Activated naive CD4-positive, alpha-beta T cell (primary cell): ENCODE data around the gene FSTL4.

Experiments
- DNase-seq, 4 experiments: peaks; one replicate each; lab custom pipeline; 2025; lab: John Stamatoyannopoulos, UW

FSTL4 gene

DNA sequence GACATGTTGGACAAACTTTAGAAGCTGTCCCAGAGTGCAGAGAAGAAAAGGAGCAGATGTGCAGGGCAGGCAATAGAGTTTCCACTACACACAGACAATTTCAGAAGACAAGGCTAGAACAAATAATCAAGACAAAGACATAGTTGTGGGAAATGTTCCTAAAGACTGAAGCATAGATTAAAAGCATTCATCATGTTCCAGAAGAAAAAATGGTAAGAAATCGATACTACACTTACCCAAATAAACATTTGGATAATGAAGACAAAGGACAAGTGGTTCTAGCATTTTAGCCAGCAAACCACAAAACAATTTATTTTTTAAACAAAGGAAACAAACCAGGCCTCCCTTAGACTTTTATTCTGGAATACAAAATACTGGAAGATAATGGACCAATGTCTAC, 97.9 kb downstream of the FSTL4 start:
- DNase-seq, result no peak

DNA sequence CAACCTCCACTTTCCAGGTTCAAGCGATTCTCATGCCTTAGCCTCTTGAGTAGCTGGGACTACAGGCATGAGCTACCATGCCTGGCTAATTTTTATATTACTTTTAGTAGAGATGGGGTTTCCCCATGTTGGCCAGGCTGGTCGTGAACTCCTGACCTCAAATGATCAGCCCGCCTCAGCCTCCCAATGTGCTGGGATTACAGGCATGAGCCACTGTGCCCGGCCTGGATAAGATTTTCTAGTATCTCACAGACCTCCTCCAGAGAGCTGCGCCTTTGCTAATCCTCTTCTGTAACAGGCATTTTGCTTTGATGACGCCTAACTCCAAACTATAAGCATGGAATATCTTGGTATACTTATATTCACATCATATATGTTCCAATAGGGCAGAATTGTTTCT, 99.4 kb downstream of the FSTL4 start:
- no peak for DNase-seq

DNA sequence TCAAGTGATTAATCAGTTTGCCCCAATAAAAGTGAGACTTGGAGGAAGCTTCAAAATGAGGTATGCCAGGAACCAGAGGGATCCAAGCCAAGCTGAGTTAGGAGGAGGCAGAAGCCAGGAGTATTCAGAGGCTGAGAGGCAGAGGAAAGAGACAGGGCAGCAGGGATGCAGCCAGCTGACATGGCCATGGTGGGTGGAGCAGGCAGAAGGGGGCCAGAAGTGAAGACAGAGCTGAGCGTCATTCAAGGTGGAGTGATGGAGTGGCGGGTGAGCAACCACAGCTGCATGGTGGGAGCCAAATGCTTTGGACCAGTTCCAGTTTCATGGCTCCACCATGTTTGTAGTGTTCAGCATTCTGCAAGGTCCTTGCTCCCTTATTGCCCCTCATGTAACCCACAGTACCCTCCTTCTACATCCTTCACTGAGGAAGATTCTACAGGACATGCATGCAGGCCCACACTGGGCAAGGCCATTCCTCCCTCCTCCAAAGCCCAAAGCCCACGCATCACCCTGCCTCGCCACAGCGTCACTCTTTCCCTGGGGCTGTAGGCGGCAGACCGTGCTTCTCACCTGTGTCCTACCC, 100.6 kb downstream of the FSTL4 start:
- DNase-seq, result no peak

DNA sequence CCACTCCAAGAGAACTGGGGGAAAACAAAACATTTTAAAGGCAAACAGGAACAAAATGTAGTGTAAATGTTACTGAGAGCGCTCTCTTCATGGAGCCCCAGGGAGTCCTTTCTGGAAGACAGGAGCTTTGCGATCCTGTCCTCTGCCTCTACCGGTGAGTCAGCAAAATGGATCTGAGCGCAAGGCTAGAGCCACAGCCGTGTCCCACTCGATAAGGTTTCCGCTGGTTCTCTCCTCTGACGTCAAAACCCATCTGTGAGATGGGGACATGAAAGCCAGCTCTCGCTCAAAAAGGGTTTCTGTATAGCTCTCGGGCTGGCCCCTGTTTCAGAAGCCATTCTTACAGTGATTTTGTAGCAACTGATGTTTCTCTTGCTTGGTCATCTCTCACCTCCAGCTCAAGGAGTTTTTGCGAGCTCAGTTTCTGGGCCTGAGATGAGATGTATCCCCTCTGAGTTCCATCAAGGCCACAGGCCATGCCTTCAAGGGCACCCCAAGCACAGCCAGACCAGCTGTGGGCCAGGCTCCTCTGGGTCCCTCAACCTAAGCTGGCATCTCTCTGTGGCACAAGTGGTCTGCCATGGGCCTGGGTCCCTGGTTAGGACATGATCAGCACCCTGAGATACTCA, 101.6 kb downstream of the FSTL4 start:
- no peak for DNase-seq

DNA sequence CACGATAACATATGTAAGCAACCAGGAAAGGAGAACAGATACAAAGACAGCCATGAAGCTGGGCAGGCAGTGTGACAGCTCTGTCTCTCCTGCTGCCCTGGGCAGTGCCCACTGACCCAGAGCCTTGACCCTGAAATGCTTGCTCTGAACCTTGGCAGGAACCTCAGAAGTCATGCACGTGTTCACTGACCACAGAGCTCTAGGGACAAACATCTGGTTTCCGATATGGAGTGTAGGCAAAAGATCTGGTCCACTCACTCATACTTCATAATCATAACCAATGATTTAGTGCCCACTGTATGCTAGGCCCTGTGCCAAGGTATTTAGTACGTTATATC, 102.6 kb downstream of the FSTL4 start:
- DNase-seq, result no peak

DNA sequence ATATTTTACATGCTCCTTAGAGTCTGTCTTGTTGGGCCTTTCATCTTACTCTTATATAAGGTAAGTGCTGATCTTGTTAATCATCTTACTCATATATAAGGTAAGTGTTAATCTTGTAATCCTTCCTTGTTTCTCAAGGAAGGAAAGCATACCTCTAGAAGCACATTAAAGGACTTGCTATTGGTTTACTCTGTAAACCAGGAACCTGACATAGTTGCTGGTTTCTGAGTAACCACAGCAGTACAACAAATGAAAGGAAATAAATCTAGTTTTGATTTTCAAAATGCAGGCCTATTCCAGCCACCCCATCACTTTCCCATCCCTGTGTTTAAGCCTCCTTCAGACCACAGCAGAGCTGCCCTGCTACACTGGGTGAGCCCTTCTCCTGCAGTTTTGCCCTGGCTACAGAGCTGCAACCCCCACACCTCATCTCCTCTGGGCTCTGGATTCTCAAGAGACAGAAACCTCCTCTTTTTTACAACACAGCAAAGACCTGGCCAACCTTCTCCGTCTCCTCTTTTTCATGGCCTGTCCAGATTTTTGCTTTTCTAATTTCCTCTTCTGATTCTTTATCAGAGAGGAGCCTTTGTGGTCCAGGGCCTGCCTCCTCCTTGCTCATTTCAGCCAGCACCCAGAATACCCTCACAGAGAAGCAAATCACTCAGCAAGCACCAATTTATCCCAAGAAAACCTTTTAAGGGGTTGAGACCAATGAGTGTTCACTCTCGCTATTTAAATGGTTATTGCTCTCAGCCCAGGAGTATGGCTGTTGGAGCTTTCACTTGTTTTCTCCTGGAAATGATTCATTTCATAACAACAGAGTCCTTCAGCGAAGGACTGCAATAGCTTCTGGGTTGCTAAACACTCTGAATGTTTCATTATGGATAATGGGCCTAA, 103.2 kb downstream of the FSTL4 start:
- DNase-seq, result no peak

DNA sequence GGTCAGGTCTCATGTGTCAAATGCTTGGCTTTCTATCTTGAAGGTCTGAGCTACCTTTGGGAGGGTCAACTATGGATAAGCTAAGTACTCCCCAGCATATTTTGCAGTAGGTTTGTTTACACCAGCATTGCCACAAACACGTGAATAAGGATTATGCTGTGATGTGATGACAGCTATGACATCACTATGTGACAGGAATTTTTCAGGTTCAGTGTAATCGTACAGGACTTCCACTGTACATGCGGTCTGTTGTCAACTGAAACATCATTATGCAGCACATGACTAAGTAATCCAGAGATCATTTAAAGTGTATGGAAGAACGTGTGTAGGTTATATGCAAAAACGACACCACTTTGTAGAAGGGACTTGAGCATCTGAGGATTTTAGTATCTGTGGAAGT, 104.0 kb downstream of the FSTL4 start:
- DNase-seq, result no peak

DNA sequence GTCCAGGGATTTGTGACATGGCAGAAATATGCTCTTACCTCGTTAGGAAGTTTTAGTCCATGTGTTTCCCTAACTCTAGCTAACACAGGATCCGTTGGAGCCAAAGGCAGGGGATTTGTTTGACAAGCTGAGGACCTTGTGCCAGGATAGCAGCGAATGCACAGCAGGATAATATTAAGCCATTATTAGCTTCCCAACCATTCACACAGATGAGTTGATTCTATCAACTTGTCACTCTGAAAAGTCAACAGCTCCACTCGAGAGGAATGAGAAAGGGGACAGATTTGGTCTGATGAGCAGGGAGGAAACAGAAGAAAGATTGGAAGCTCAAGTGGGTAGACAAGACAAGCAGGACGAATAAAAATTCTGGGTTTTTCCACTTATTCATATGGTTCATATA, 106.2 kb downstream of the FSTL4 start:
- no peak for DNase-seq

DNA sequence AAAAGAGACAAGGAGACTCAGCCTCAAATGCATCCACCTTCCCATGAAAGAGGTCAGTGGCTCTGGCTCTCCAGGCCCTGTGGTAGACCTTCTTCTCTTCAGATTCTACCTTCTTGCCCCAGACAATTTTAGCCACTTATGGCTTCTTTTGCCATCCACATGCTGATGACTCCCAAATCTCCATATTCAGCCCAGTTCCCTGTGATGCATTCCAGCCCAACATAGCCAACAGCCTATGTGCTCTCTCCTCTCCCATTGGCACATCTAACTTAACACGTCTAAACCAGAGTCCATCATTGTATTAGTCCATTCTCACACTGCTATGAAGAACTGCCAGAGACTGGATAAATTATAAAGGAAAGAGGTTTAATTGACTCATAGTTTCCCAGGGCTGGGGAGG, 108.8 kb downstream of the FSTL4 start:
- no peak for DNase-seq

DNA sequence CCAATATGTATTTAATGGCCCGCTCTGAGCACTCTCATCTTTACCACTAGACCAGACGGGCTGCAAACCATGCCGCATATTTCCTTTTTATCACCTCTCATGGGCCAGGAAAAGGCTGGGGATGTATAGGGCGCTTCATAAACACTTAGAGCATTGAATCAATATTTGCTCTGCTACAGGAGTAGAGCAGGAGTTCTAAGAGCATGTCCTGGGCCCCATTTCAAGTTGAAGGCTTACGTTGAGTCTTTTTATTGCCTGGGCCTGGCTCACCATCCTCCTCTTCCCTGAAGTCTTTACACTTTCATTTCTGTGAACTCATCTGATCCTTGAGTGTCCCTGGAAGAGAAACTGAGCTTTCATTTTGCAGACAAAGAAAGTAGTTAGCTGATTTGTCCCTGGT, 112.4 kb downstream of the FSTL4 start:
- DNase-seq, result no peak

DNA sequence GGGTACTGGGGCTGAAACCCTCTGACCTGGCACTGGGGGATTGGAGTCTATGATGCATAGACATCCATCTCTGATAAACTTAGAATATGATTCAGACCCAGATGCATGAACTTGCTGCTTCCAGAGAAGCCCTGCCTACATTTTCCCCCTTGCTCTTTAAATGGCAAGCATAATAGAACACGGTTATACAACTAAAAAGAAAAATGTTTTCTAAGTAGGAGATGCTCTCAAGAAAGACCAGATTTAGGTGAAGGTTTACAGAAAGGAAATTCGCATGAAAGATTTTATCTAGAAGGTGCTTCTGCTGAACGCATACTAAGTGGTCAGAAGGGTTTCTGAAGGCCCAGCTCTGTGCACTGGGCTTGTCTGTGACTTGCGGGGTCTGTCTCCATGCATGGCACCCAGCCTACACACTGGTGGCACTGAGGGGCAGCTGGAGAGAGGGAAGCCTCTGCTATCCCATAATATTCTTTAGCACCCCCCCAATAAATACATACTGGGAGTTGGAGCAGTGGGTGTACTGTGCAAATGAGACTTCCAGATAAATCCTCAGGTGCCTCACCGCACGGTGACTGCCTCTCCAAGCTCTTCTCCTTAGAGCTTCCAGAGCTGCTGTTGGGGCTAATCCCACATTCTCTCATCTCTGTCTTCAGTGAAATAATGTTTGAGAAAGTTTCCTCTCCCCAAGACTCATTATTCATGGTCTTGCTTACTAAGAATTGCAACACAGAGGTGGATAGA, 114.6 kb downstream of the FSTL4 start:
- DNase-seq, result no peak

DNA sequence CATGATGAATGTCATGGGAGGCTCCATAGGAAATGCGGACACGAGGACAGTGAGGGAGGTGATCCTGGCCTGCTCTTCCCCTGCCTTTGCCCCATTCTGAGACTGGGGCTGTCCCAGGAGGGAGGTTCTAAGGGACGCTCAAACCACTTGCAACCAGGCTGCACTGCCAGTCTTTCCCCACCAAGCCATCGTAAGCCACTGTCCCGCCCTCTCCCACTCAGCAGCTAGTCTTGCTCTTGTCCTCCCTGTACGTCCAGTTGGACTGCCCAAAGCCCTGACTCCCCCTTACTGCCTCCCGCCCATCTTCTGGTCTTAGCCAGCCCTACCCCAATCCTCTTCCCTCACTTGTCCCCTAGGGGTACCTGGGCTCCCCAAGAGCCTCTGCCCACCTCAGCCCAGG, 115.7 kb downstream of the FSTL4 start:
- DNase-seq, result no peak

DNA sequence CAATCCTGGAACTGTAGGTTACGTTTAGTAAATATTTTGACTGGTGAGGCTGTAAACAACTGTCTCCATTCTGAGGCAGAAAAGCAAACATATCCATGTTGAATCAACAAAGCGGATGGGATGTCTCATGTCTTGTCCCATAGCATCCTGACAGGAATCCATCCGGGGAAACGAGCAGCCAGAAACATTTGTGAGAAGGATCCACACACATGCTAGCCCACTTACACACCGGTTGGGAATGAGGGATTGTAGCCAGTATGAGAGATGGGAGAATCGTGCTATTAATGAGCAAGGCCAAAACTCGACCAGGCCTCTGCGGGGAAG, 117.5 kb downstream of the FSTL4 start:
- no peak for DNase-seq

DNA sequence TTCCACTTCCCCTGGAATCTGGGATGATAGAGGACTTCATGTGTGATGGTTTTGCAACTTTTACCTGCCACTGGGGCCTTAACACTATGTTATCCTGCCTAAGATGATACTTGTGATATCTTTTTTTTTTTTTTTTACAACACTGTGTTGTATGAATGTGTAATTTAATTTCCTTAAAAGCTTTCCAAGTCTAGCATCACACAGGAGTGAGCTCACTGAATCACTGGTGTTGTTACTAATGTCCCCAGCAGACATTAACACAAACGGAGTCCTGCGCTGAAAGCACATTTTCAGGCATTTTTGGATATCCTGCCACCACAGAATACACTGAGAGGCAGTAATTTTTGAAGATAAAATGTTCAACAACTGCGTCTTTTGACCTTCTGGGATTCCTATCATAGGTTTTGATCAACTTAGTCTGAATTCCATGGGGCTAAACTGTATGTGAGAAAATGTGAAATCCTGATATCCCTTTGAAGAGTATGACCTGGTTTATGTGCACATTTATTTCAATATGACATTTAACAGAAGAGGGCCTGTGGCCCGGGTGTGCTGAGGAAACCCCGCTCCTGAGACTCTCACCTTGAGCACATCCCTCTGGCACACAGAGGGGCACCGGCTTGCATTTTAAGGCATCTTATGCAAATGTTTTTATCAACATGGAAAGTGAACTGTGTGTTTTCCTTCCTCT, 118.0 kb downstream of the FSTL4 start:
- no peak for DNase-seq

DNA sequence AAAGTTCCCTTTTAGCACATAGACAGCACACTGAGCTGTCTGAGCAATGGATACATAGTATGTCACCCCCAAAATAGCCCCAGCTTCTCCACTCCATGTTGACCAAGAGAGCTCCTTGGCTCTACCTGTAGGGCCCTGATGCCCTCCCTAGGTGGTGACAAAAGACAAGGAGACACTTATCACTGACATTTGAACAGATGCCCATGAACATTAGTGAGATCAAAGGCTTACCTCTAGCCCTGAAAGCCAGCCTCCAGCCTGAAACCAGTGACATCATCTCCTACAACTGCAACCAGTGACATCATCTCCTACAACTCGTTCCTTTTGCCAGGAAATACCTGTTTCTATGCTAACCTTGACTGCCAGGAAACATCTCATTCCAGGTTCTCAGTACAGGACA, 122.7 kb downstream of the FSTL4 start:
- DNase-seq, result no peak

DNA sequence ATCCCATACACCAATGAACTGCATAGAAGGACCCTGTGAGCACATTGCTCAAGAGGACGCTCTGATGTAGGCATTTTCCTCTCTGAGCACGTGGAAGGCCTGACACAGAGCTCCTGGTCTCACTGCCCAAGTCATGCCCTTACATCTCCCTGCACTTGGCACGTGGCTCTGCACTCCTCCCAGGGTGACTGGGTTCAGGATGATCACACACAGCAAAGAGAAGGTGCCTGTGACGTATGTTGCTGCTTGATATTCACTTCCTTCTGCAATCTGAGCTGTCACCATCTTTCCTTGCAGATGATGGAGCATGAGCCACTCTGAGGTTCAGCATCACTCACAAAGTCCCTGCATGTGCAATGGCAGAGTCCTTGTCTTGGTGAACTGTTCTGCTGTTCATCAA, 125.2 kb downstream of the FSTL4 start:
- DNase-seq, result no peak

DNA sequence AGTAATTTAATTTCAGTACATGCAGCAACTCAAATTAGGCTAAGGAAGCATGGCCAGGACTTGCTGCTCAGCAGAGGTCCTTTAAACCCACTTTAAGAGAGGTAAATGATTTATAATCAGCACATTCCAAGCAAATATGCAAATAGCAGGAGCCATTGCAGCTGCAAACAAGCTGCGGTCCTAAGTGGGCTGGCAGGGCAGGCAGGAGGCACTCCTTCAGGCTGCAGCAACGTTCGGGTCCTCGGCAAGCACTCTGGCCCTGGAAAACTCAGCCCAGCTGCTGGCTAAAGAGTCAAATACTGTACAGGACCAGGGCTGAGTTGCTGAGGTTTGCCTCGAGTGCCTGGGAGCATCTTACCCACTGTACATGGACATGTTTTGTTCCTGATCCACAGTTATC, 126.9 kb downstream of the FSTL4 start:
- no peak for DNase-seq

DNA sequence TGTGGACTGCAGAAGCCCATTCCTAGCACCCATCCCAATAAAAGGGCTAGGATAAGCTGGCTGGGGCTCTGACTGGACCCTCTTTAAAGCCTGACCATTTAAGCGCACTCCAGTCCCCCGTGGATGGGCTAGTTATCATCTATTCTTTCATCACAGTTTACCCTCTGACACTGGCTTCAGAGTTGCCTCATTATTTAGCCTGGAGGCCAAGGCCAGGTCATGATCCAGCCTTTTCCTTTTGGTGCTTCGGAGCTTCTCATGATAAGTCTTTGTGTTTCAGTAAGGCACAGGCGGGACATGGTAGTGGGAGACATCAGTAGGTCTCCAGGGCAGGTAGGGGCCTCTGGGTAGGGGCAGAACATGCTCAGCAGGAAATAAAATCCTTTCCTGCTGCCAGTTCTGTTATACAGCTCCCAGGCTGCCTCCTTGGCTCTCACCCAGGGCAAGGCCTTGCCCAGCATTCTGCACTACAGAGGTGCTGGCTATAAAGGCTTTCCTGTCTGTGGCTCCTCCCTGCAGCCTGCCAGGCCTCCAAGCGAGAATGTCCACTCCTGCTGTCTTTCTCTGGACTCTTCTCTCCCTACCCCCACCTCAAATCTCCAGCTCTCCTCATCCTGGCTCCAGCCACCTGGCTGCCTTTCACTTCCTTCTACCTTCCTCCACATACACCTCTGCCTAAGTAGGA, 128.8 kb downstream of the FSTL4 start:
- DNase-seq, result no peak

DNA sequence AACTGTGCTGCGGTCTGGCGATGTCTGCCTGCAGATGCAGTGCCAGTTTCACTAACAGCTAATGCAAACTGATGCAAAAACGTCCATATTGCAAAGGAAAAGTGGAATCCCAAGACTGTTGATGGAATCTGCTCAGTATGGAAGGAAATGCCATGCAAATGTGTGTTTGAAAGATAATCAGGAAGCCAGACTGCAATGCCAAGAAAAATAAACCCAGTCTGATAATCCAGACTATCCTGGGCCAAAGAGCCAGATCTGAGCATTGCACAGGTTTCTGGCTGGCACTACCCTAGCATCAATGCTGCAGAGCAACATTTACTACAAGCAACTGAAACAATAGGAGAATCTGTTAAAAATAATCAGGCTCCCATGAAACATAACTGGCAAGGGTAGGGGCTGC, 130.3 kb downstream of the FSTL4 start:
- DNase-seq, result no peak

DNA sequence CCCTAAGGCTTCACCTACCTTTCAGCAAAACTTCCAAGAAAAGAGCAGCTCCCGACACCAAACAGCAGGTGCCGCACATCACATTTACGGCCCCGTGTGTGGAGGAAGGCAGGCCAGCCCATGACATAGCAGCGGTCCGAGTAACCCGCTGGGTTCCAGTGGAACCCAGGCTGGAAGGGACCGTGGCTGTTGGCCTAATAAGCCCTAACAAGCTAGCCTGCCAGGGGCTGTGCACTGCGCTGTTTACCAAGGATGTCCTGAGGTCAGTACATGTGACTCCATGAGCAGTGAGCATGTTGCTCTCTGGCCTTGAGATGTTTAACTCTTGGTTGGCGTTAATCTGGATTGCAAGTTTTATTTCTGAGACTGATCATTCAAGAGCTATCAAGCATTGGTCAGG, 131.5 kb downstream of the FSTL4 start:
- no peak for DNase-seq

DNA sequence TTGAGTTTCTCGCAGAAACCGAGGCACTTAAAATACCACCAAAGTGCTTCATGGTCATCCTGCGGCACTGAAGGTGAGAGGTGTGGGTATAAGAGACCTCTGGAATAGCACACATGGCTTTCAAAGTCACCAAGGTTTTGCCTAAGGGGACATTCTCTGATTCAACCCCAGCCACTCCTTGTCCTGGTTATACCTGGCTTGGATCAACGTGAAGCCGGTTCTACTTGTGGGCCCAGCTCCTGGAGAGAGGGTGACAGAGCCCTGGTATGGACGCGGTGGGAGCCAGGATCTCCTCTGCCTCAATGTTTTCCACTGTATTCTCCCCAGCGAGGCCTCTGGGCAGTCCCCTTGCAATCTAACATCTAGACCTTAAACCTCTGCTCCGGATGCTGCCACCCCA, 132.0 kb downstream of the FSTL4 start:
- no peak for DNase-seq
